HepG2 (cell line): ENCODE results near the gene LRRC19. TPM values are rescaled to one million over a fixed set of nuclear protein-coding genes. Genes with fewer than 3 reads are reported as not detected.

Experiments used
- ADNP ChIP-seq: sonication (generic); formaldehyde crosslinking; IDR thresholded peaks from 2 replicates; pipeline ENCODE4 v1.4.0; 2020; ENCODE audit warnings: missing genetic modification reagents
- ATF7 ChIP-seq, 2 experiments: fragments of 450-650 bp in 1 of 2; sonication (generic) in 1 of 2; formaldehyde crosslinking in 1 of 2; IDR thresholded peaks; 2 replicates each; pipeline versions ENCODE4 v1.4.0 to v1.6.1; 2016 to 2020; ENCODE audit warnings: antibody characterized with exemption in 1 of 2, mild to moderate bottlenecking in 1 of 2, missing genetic modification reagents in 1 of 2
- CEBPG ChIP-seq: IDR thresholded peaks from 2 replicates; pipeline ENCODE4 v1.6.1; 2016
- FOXC1 ChIP-seq: sonication (generic); formaldehyde crosslinking; IDR thresholded peaks from 2 replicates; pipeline ENCODE4 v1.8.0; 2022; ENCODE audit warnings: mild to moderate bottlenecking, missing genetic modification reagents, borderline replicate concordance
- KIAA2018 ChIP-seq: sonication (generic); formaldehyde crosslinking; IDR thresholded peaks from 2 replicates; pipeline ENCODE4 v1.5.0; 2020; ENCODE audit warnings: mild to moderate bottlenecking, missing genetic modification reagents, borderline replicate concordance
- KLF15 ChIP-seq: sonication (generic); formaldehyde crosslinking; IDR thresholded peaks from 2 replicates; pipeline ENCODE4 v1.8.1; 2023; ENCODE audit warnings: borderline replicate concordance, mild to moderate bottlenecking, inconsistent platforms, missing genetic modification reagents, mixed read lengths
- MBD4 ChIP-seq: IDR thresholded peaks from 2 replicates; pipeline ENCODE4 v1.6.1; 2012; ENCODE audit warnings: low read length, inconsistent platforms, borderline replicate concordance
- MEIS1 ChIP-seq: sonication (generic); formaldehyde crosslinking; IDR thresholded peaks from 2 replicates; pipeline ENCODE4 v1.9.0; 2021; ENCODE audit warnings: mild to moderate bottlenecking, missing genetic modification reagents, moderate library complexity, borderline replicate concordance
- RBAK ChIP-seq: sonication (generic); formaldehyde crosslinking; IDR thresholded peaks from 2 replicates; pipeline ENCODE4 v1.5.1; 2020; ENCODE audit warnings: mild to moderate bottlenecking, missing genetic modification reagents
- REPIN1 ChIP-seq: sonication (generic); formaldehyde crosslinking; IDR thresholded peaks from 2 replicates; pipeline ENCODE4 v1.8.0; 2022; ENCODE audit warnings: missing genetic modification reagents, low read depth, mild to moderate bottlenecking, borderline replicate concordance
- ZFP36L2 ChIP-seq: sonication (generic); formaldehyde crosslinking; IDR thresholded peaks from 2 replicates; pipeline ENCODE4 v1.4.0; 2020; ENCODE audit warnings: missing genetic modification reagents
- ZNF501 ChIP-seq: sonication (generic); formaldehyde crosslinking; IDR thresholded peaks from 2 replicates; pipeline ENCODE4 v1.5.1; 2020; ENCODE audit warnings: mild to moderate bottlenecking, moderate library complexity, missing genetic modification reagents
- ZSCAN31 ChIP-seq: sonication (generic); formaldehyde crosslinking; IDR thresholded peaks from 2 replicates; pipeline ENCODE4 v1.5.0; 2020; ENCODE audit warnings: low read depth, mild to moderate bottlenecking, missing genetic modification reagents
- polyA plus RNA-seq, 8 experiments: library from polyadenylated mRNA; depleted of rRNA in 3 of 8; stranded (reverse) in 7 of 8; unstranded in 1 of 8; fragments of >200 nt; fragmentation: Illumina TruSeq in 4 of 8; extraction: Trizol in 4 of 8; gene quantifications; 2 replicates each; pipeline versions ENCODE4 v1.2.1 to v1.2.3, GENCODE V29; 2011 to 2016; ENCODE audit warnings: low read depth in 4 of 8, missing spikeins in 1 of 8, mixed read lengths in 1 of 8; ENCODE audit not compliant: insufficient read depth in 1 of 8
- total RNA-seq, 5 experiments: library from RNA; depleted of rRNA; stranded (reverse); fragments of >200 nt; fragmentation: Illumina TruSeq; extraction: Trizol; gene quantifications; 2 replicates each; pipeline ENCODE4 v1.2.3, GENCODE V29; 2016; ENCODE audit warnings: low read depth in 1 of 5
- TF ChIP-seq, protein P1 (sequence below): sonication (generic); formaldehyde crosslinking; conservative IDR thresholded peaks from 2 replicates; pipeline ENCODE4 v1.4.0; 2020; ENCODE audit warnings: mild to moderate bottlenecking, missing genetic modification reagents, moderate library complexity
- TF ChIP-seq, protein P2 (sequence below): sonication (generic); formaldehyde crosslinking; IDR thresholded peaks from 2 replicates; pipeline ENCODE4 v1.8.0; 2022; ENCODE audit warnings: mild to moderate bottlenecking, missing genetic modification reagents, moderate library complexity

LRRC19 gene
- total and polyA plus RNA-seq, 2 of the 13 experiments (the other 11 are each of a cell fraction or from before 2014, with no cell fraction given) = not detected

GRCh38 chr9:26946753-26947727 lies 58.4 kb downstream of the LRRC19 start, which contains the start of gene PLAA (continued):
- TF ChIP-seq KIAA2018 (CRISPR knock-in tag) = no peak
- no peak for TF ChIP-seq MBD4
- TF ChIP-seq, protein P1, sequence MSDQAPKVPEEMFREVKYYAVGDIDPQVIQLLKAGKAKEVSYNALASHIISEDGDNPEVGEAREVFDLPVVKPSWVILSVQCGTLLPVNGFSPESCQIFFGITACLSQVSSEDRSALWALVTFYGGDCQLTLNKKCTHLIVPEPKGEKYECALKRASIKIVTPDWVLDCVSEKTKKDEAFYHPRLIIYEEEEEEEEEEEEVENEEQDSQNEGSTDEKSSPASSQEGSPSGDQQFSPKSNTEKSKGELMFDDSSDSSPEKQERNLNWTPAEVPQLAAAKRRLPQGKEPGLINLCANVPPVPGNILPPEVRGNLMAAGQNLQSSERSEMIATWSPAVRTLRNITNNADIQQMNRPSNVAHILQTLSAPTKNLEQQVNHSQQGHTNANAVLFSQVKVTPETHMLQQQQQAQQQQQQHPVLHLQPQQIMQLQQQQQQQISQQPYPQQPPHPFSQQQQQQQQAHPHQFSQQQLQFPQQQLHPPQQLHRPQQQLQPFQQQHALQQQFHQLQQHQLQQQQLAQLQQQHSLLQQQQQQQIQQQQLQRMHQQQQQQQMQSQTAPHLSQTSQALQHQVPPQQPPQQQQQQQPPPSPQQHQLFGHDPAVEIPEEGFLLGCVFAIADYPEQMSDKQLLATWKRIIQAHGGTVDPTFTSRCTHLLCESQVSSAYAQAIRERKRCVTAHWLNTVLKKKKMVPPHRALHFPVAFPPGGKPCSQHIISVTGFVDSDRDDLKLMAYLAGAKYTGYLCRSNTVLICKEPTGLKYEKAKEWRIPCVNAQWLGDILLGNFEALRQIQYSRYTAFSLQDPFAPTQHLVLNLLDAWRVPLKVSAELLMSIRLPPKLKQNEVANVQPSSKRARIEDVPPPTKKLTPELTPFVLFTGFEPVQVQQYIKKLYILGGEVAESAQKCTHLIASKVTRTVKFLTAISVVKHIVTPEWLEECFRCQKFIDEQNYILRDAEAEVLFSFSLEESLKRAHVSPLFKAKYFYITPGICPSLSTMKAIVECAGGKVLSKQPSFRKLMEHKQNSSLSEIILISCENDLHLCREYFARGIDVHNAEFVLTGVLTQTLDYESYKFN (CRISPR knock-in tag) = peak; percentile 42; the same call in 1 of the 2 replicates
- no peak for TF ChIP-seq RBAK (CRISPR knock-in tag)
- TF ChIP-seq, protein P2, sequence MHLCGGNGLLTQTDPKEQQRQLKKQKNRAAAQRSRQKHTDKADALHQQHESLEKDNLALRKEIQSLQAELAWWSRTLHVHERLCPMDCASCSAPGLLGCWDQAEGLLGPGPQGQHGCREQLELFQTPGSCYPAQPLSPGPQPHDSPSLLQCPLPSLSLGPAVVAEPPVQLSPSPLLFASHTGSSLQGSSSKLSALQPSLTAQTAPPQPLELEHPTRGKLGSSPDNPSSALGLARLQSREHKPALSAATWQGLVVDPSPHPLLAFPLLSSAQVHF (CRISPR knock-in tag) = no peak
- no peak for TF ChIP-seq KLF15 (CRISPR knock-in tag)
- no peak for TF ChIP-seq ATF7 (IDR thresholded peaks at IDR 0.05)
- no peak for TF ChIP-seq ATF7 (CRISPR knock-in tag; IDR thresholded peaks at IDR 0.05)
- TF ChIP-seq MEIS1 (CRISPR knock-in tag) = peak; percentile 91; the same call in 1 of the 2 replicates
- TF ChIP-seq ADNP (CRISPR knock-in tag) = no peak
- no peak for TF ChIP-seq ZSCAN31 (CRISPR knock-in tag)
- peak; percentile 79 for TF ChIP-seq FOXC1 (CRISPR knock-in tag)
- TF ChIP-seq ZFP36L2 (CRISPR knock-in tag) = no peak
- TF ChIP-seq ZNF501 (CRISPR knock-in tag) = peak; percentile 92
- TF ChIP-seq REPIN1 (CRISPR knock-in tag) = no peak
- no peak for TF ChIP-seq CEBPG (CRISPR knock-in tag)
